Panc1 (cell line): Measurements from ENCODE around the gene VSIG2.

Experiments
- CTCF ChIP-seq: fragments of 450-650 bp; IDR thresholded peaks from 2 replicates; pipeline ENCODE4 v1.5.1; 2017; ENCODE audit warnings: mild to moderate bottlenecking
- POLR2AphosphoS5 ChIP-seq: IDR thresholded peaks from 2 replicates; pipeline ENCODE4 v1.6.1; 2012; ENCODE audit warnings: mild to moderate bottlenecking, low read depth, low read length, moderate library complexity
- REST ChIP-seq, 2 experiments: IDR thresholded peaks; 2 replicates each; pipeline ENCODE4 v1.6.1; 2011 to 2012; ENCODE audit warnings: low read depth in 2 of 2, control low read depth in 1 of 2, low read length in 1 of 2, mild to moderate bottlenecking in 1 of 2, moderate library complexity in 1 of 2; ENCODE audit not compliant: insufficient read depth in 1 of 2
- SIN3A ChIP-seq: IDR thresholded peaks from 2 replicates; pipeline ENCODE4 v1.6.1; 2012; ENCODE audit warnings: low read depth, mild to moderate bottlenecking, low read length, moderate library complexity, borderline replicate concordance; ENCODE audit not compliant: insufficient read depth
- TCF7L2 ChIP-seq: IDR thresholded peaks from 2 replicates; pipeline ENCODE4 v1.6.1; 2011; ENCODE audit warnings: mild to moderate bottlenecking, low read depth, low read length, inconsistent platforms

GRCh38 chr11:124736736-124737135 lies 15.3 kb downstream of the VSIG2 start:
- no peak for TF ChIP-seq CTCF
- no peak for TF ChIP-seq POLR2AphosphoS5
- no peak for TF ChIP-seq TCF7L2
- no peak for TF ChIP-seq REST (IDR thresholded peaks at IDR 0.05; ENCODE audit: insufficient read depth in 1 of 2, low read depth in 2 of 2, low read length in 1 of 2)
- no peak for TF ChIP-seq SIN3A
